GM12864 (cell line): Measurements from ENCODE around the gene DDX20.

ENCODE experiments used
- DNase-seq: peaks from one replicate; pipeline ENCODE4 v3.0.0-alpha.2; 2011; ENCODE audit warnings: low read depth
- H3K4me3 ChIP-seq: 2 replicates; pipeline ENCODE4 v1.5.1; 2011; ENCODE audit warnings: mild to moderate bottlenecking, low read depth, low read length, control low read depth
- CTCF ChIP-seq: IDR thresholded peaks from 2 replicates; pipeline ENCODE4 v1.5.1; 2011; ENCODE audit warnings: low read depth, mild to moderate bottlenecking, moderate library complexity, low read length, control low read depth, inconsistent platforms; ENCODE audit errors: missing control alignments

DDX20 gene

GRCh38 chr1:111719135-111719534 is 36.6 kb upstream of the DDX20 start:
- no peak for DNase-seq
- no peak for TF ChIP-seq CTCF
- H3K4me3 ChIP-seq, result no peak overlapping the region

DNA sequence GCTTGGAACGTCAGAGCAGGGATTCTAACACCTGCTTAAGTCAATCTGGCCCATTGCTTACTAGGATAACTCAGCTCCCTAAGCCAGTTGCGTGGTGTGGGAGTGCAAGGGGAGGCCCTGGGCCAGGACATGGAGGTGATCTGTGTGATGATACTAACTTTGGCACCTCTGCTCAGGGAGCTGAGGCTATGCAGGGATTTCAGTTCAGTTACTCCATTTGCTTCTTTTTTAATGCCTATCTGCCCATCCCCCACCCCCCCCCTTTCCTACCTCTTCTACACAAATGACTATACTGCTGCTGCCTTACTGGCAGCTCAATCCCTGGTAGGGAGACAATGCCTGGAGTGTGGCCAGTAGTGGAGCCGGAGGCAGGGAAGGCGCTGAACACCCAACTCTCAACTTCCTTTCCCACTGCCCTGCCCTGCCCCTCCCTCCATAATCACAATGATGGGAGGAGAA is 36.0 kb upstream of the DDX20 start:
- TF ChIP-seq CTCF, result no peak
- DNase-seq, result no peak
- H3K4me3 ChIP-seq, result no peak overlapping the region

GRCh38 chr1:111720274-111720976 is 35.3 kb upstream of the DDX20 start:
- DNase-seq, result no peak
- TF ChIP-seq CTCF, result no peak
- no peak overlapping the region for H3K4me3 ChIP-seq

DNA sequence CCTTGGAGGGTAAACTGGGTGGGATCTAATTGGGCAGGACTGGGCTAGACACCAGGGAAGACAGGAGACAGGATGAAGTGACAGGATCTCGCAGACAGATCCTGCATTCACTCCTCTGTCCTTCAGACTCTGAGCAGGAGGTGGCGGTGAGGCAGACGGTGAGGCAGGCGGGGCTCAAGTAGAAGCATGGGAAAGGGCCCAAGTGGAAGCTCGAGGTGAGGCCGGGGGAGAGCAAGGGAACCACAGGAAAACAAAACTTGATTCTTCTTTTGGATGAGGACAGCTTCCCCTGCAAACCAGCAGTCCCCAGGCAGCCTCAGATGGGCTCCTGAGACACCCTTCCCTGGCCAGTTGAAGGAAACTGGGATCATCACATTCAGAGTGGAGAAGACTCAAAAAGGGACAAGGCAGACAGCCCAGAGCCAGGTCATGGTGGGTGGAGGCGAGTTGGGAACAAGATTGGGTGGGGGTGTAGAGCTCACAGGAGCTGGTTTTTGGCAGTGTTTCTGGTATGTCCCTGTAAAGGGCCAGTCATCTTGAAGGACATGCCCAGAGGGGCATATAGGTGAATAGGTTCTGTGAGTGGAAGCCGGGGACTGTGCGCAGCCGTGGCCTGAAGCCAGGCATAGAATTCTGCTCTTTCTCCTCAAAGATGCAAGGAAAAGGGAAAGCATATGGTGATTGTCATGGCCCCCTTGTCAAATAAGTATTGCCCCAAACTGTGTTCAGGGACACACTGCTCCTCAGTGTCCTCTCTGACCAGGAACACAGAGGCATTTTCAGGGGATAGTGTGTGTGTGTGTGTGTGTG is 34.5 kb upstream of the DDX20 start:
- DNase-seq, result no peak
- no peak overlapping the region for H3K4me3 ChIP-seq
- no peak for TF ChIP-seq CTCF

- no peak for DNase-seq
- TF ChIP-seq CTCF, result no peak
- no peak overlapping the region for H3K4me3 ChIP-seq
These were observed 32.5 kb upstream of the DDX20 start for GRCh38 chr1:111723091-111723806.

DNA sequence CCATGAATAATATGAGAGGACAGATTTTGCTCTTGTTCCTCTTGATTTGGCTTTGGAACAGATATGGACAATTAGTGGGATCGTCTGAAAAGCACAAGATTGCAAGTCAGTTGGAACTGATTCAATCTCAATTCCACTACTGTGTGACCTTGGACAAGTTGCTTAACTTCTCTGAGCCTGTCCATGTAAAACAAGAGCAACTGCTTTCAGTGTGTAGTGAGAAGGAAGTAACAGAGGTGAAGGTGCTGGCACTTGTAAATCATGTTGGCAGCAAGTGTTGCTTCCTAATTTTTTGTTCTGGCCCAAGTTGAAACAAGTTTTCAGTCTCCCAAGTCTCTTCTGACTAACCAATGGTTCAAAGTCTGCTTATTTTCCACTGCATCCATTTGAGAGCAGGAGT is 31.8 kb upstream of the DDX20 start:
- no peak for TF ChIP-seq CTCF
- no peak for DNase-seq

More for the DNA sequence above, 31.8 kb upstream of the DDX20 start:
- no peak overlapping the region for H3K4me3 ChIP-seq
